Measurements from ENCODE around the gene IFT74. TPM values are rescaled to one million over a fixed set of nuclear protein-coding genes. Genes with fewer than 3 reads are reported as not detected.

Gene IFT74
- total RNA-seq, 2 donors from 2014 or later, result 7.8 to 11.4 TPM

GRCh38 chr9:26955222-26955903, 849 bp upstream of the IFT74 start:
- peak; percentile 19 to 55 for ATAC-seq
- intact Hi-C loops (cut with DNase I), result loop anchor here in 1 of 2 donors (5.0 kb wide), 1 partner anchor 63 kb away; the partner anchor contains the start of gene CAAP1
- DNase-seq, result no peak

- DNase-seq, result no peak
- intact Hi-C loops (cut with DNase I), result loop anchor here in 1 of 2 donors (5.0 kb wide), 1 partner anchor 65 kb away; the partner anchor contains the start of gene CAAP1
- peak in 1 of 2 donors; percentile 4 for ATAC-seq
These were observed 635 bp downstream of the IFT74 start for GRCh38 chr9:26956860-26957233.

GRCh38 chr9:26971721-26972120, 15.5 kb downstream of the IFT74 start:
- intact Hi-C loops (cut with DNase I), result loop anchor here in 1 of 2 donors (10.0 kb wide), 1 partner anchor 227 kb away; no protein-coding TSS in a partner anchor
- DNase-seq, result no peak
- ATAC-seq, result no peak

GRCh38 chr9:26973989-26974388, 17.8 kb downstream of the IFT74 start:
- ATAC-seq (no peak), DNase-seq (no peak)
- intact Hi-C loops (cut with DNase I), result loop anchor here in 1 of 2 donors (10.0 kb wide), 1 partner anchor 229 kb away; no protein-coding TSS in a partner anchor

GRCh38 chr9:26974927-26975326, 18.7 kb downstream of the IFT74 start:
- intact Hi-C loops (cut with DNase I), result loop anchor here (1.0 to 10.0 kb wide), 2 partner anchors 230 to 232 kb away; no protein-coding TSS in a partner anchor
- no peak for ATAC-seq
- DNase-seq, result no peak

GRCh38 chr9:26975728-26976707, 19.8 kb downstream of the IFT74 start:
- intact Hi-C loops (cut with DNase I), result loop anchor here (1.0 to 10.0 kb wide), 2 partner anchors 231 to 233 kb away; no protein-coding TSS in a partner anchor
- DNase-seq (no peak), ATAC-seq (peak; percentile 44 to 45)

GRCh38 chr9:26983340-26983739, 27.1 kb downstream of the IFT74 start:
- intact Hi-C loops (cut with DNase I), result no loop called here
- no peak for ATAC-seq
- no peak for DNase-seq

GRCh38 chr9:26995810-26996209, 39.6 kb downstream of the IFT74 start:
- no peak for DNase-seq
- intact Hi-C loops (cut with DNase I), result no loop called here
- no peak for ATAC-seq

- no peak for DNase-seq
- ATAC-seq, result no peak
- intact Hi-C loops (cut with DNase I), result no loop called here
These were observed 47.3 kb downstream of the IFT74 start for GRCh38 chr9:27003426-27004077.

- DNase-seq (no peak), ATAC-seq (no peak)
- intact Hi-C loops (cut with DNase I), result no loop called here
These were observed 49.3 kb downstream of the IFT74 start, which contains the start of gene LRRC19 for GRCh38 chr9:27005491-27005890. Gene LRRC19 (minus strand): TSS chr9:27005672. CDS start chr9:26999694, 5,978 bp downstream.

GRCh38 chr9:27019589-27019988, 63.4 kb downstream of the IFT74 start:
- intact Hi-C loops (cut with DNase I), result no loop called here
- ATAC-seq (no peak), DNase-seq (no peak)

- intact Hi-C loops (cut with DNase I), result no loop called here
- ATAC-seq (no peak), DNase-seq (no peak)
These were observed 66.7 kb downstream of the IFT74 start for GRCh38 chr9:27022920-27023319.

- intact Hi-C loops (cut with DNase I), result no loop called here
- ATAC-seq (no peak), DNase-seq (no peak)
These were observed 73.0 kb downstream of the IFT74 start for GRCh38 chr9:27029186-27029585.

GRCh38 chr9:27033815-27034403, 77.7 kb downstream of the IFT74 start:
- intact Hi-C loops (cut with DNase I), result loop anchor here (2.0 to 10.0 kb wide), 2 partner anchors 241 to 243 kb away; no protein-coding TSS in a partner anchor
- ATAC-seq, result peak in 1 of 2 donors; percentile 65
- peak; percentile 42 for DNase-seq

- DNase-seq (no peak), ATAC-seq (no peak)
- intact Hi-C loops (cut with DNase I), result loop anchor here in 1 of 2 donors (10.0 kb wide), 1 partner anchor 237 kb away; no protein-coding TSS in a partner anchor
These were observed 81.3 kb downstream of the IFT74 start for GRCh38 chr9:27037499-27037898.

- no peak for ATAC-seq
- intact Hi-C loops (cut with DNase I), result no loop called here
- DNase-seq, result no peak
These were observed 85.5 kb downstream of the IFT74 start for GRCh38 chr9:27041746-27042145.

- ATAC-seq (no peak), DNase-seq (no peak)
- intact Hi-C loops (cut with DNase I), result no loop called here
These were observed 86.3 kb downstream of the IFT74 start for GRCh38 chr9:27042476-27042875.

GRCh38 chr9:27043176-27043575, 87.0 kb downstream of the IFT74 start:
- ATAC-seq (no peak), DNase-seq (no peak)
- intact Hi-C loops (cut with DNase I), result no loop called here

- DNase-seq (no peak), ATAC-seq (no peak)
- intact Hi-C loops (cut with DNase I), result no loop called here
These were observed 90.9 kb downstream of the IFT74 start for GRCh38 chr9:27047136-27047535.
